ENCODE measurements around the gene TRIM47.

The TRIM47 gene

DNA sequence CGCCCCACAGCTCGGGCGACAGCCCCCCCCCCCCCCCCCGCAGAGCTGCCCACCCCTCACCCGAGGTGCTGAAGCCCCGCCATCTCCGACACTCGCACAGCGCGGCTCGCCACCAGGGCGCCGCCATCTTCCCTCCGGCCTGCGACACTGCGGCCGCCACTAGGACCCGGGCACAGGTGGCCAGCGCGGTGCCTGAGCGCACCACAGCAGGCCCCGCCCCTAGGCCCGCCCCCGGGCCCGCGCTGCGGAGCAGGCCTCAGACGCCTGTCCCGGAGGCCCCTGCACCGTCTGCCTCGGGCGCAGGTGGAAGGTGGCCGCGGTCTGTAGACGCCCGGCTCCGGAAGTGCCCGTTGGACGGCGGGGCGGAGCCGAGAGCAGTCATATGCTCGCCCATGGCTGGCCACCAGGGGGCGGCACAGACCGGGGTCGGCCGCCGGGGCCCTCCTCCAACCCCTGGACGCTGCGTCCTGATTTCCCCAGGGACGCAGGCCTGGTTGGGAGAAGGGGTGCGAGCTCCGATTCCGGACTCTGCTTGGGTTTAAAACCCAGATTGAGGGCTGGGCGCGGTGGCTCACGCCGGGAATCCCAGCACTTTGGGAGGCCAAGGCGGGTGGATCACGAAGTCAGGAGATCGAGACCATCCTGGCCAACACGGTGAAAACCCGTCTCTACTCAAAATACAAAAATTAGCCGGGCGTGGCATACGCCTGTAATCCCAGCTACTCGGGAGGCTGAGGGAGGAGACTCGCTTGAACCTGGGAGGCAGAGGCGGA, 26.6 kb upstream of the TRIM47 start, which contains the start of gene MRPL38:
MRPL38 (minus strand) TSS at position 136 of the 773 bp plus-strand sequence; CDS start at position 127, 9 bp downstream.
- no peaks in the 10 kb centered on the region for H3K4me1 ChIP-seq (ENCODE audit: control insufficient read depth, insufficient read depth, low read length)

GRCh38 chr17:75902406-75902805, 24.0 kb upstream of the TRIM47 start:
- H3K9ac ChIP-seq (ENCODE audit: low read length): no peak overlapping the region
- H3K4me3 ChIP-seq (ENCODE audit: low read depth, low read length): no peak overlapping the region
- H3K36me3 ChIP-seq (ENCODE audit: control insufficient read depth, insufficient read depth, low read length): peaks cover 46% of the 10 kb centered on the region
- H3K27me3 ChIP-seq (ENCODE audit: control insufficient read depth, insufficient read depth, low read length): no peaks in the 10 kb centered on the region
- H3K4me1 ChIP-seq (ENCODE audit: control insufficient read depth, insufficient read depth, low read length): peaks cover 5% of the 10 kb centered on the region
- no peaks in the 10 kb centered on the region for H3K9me3 ChIP-seq (ENCODE audit: control insufficient read depth, insufficient read depth, low read depth, low read length)
- no peak overlapping the region for H3K27ac ChIP-seq (ENCODE audit: low read depth, low read length)

More for the DNA sequence above, 26.6 kb upstream of the TRIM47 start, which contains the start of gene MRPL38:
- no peaks in the 10 kb centered on the region for H3K9me3 ChIP-seq (ENCODE audit: control insufficient read depth, insufficient read depth, low read depth, low read length)
- H3K4me3 ChIP-seq (ENCODE audit: low read depth, low read length): peak within 1 kb of the TSS; percentile 81
- peaks cover 33% of the 10 kb centered on the region for H3K36me3 ChIP-seq (ENCODE audit: control insufficient read depth, insufficient read depth, low read length)
- peak within 1 kb of the TSS; percentile 64; the same call in 1 of the 2 replicates for H3K27ac ChIP-seq (ENCODE audit: low read depth, low read length)
- H3K27me3 ChIP-seq (ENCODE audit: control insufficient read depth, insufficient read depth, low read length): no peaks in the 10 kb centered on the region
- H3K9ac ChIP-seq (ENCODE audit: low read length): peak within 1 kb of the TSS; percentile 92

DNA sequence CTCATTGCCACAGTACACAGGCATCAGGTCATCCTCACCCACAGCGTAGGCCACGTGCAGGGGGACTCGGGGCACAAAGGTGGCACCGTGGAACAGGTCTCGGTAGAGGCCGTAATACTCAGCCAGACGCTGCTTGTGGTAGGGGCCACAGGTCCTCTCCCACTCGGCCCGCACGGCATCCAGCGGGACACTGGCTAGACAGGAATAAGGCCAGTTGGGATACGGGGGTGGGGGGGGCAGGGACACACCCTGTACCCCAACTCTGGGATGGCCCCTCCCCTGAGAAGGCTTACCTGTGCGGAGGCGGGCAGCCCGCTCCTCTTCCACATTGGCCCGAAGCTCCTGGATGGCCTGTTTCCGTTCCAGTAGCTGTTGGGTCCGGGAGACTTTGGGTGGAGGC, 23.3 kb upstream of the TRIM47 start:
- Histone ChIP-seq H3K9me3 (ENCODE audit: control insufficient read depth, insufficient read depth, low read depth, low read length) (no peaks in the 10 kb centered on the region), H3K27me3 (ENCODE audit: control insufficient read depth, insufficient read depth, low read length) (no peaks in the 10 kb centered on the region), H3K4me3 (ENCODE audit: low read depth, low read length) (no peak overlapping the region), H3K27ac (ENCODE audit: low read depth, low read length) (no peak overlapping the region), H3K9ac (ENCODE audit: low read length) (no peak overlapping the region), H3K36me3 (ENCODE audit: control insufficient read depth, insufficient read depth, low read length) (peaks cover 46% of the 10 kb centered on the region), H3K4me1 (ENCODE audit: control insufficient read depth, insufficient read depth, low read length) (peaks cover 10% of the 10 kb centered on the region)

- Histone ChIP-seq H3K9ac (ENCODE audit: low read length) (no peak overlapping the region), H3K27me3 (ENCODE audit: control insufficient read depth, insufficient read depth, low read length) (no peaks in the 10 kb centered on the region), H3K36me3 (ENCODE audit: control insufficient read depth, insufficient read depth, low read length) (peaks cover 46% of the 10 kb centered on the region), H3K27ac (ENCODE audit: low read depth, low read length) (no peak overlapping the region), H3K4me3 (ENCODE audit: low read depth, low read length) (no peak overlapping the region), H3K9me3 (ENCODE audit: control insufficient read depth, insufficient read depth, low read depth, low read length) (no peaks in the 10 kb centered on the region), H3K4me1 (ENCODE audit: control insufficient read depth, insufficient read depth, low read length) (peaks cover 10% of the 10 kb centered on the region)
Measured at GRCh38 chr17:75900691-75901533, 22.5 kb upstream of the TRIM47 start.

- Histone ChIP-seq H3K9ac (ENCODE audit: low read length) (no peak overlapping the region), H3K4me1 (ENCODE audit: control insufficient read depth, insufficient read depth, low read length) (peaks cover 19% of the 10 kb centered on the region), H3K36me3 (ENCODE audit: control insufficient read depth, insufficient read depth, low read length) (peaks cover 46% of the 10 kb centered on the region), H3K9me3 (ENCODE audit: control insufficient read depth, insufficient read depth, low read depth, low read length) (no peaks in the 10 kb centered on the region), H3K4me3 (ENCODE audit: low read depth, low read length) (no peak overlapping the region), H3K27me3 (ENCODE audit: control insufficient read depth, insufficient read depth, low read length) (no peaks in the 10 kb centered on the region), H3K27ac (ENCODE audit: low read depth, low read length) (no peak overlapping the region)
Measured at GRCh38 chr17:75899767-75900468, 21.5 kb upstream of the TRIM47 start.

GRCh38 chr17:75899353-75899752, 21.0 kb upstream of the TRIM47 start:
- H3K27ac ChIP-seq (ENCODE audit: low read depth, low read length): no peak overlapping the region
- H3K4me3 ChIP-seq (ENCODE audit: low read depth, low read length): no peak overlapping the region
- H3K9ac ChIP-seq (ENCODE audit: low read length): no peak overlapping the region
- H3K4me1 ChIP-seq (ENCODE audit: control insufficient read depth, insufficient read depth, low read length): peaks cover 25% of the 10 kb centered on the region
- no peaks in the 10 kb centered on the region for H3K9me3 ChIP-seq (ENCODE audit: control insufficient read depth, insufficient read depth, low read depth, low read length)
- H3K36me3 ChIP-seq (ENCODE audit: control insufficient read depth, insufficient read depth, low read length): peaks cover 46% of the 10 kb centered on the region
- no peaks in the 10 kb centered on the region for H3K27me3 ChIP-seq (ENCODE audit: control insufficient read depth, insufficient read depth, low read length)

GRCh38 chr17:75898791-75899190, 20.4 kb upstream of the TRIM47 start:
- Histone ChIP-seq H3K4me3 (ENCODE audit: low read depth, low read length) (no peak overlapping the region), H3K27ac (ENCODE audit: low read depth, low read length) (no peak overlapping the region), H3K4me1 (ENCODE audit: control insufficient read depth, insufficient read depth, low read length) (peaks cover 30% of the 10 kb centered on the region), H3K9ac (ENCODE audit: low read length) (no peak overlapping the region), H3K27me3 (ENCODE audit: control insufficient read depth, insufficient read depth, low read length) (no peaks in the 10 kb centered on the region), H3K9me3 (ENCODE audit: control insufficient read depth, insufficient read depth, low read depth, low read length) (no peaks in the 10 kb centered on the region), H3K36me3 (ENCODE audit: control insufficient read depth, insufficient read depth, low read length) (peaks cover 46% of the 10 kb centered on the region)

GRCh38 chr17:75898065-75898464, 19.7 kb upstream of the TRIM47 start:
- no peak overlapping the region for H3K27ac ChIP-seq (ENCODE audit: low read depth, low read length)
- peaks cover 46% of the 10 kb centered on the region for H3K36me3 ChIP-seq (ENCODE audit: control insufficient read depth, insufficient read depth, low read length)
- no peaks in the 10 kb centered on the region for H3K27me3 ChIP-seq (ENCODE audit: control insufficient read depth, insufficient read depth, low read length)
- H3K9ac ChIP-seq (ENCODE audit: low read length): peak overlapping the region; percentile 54
- H3K9me3 ChIP-seq (ENCODE audit: control insufficient read depth, insufficient read depth, low read depth, low read length): no peaks in the 10 kb centered on the region
- H3K4me3 ChIP-seq (ENCODE audit: low read depth, low read length): no peak overlapping the region
- H3K4me1 ChIP-seq (ENCODE audit: control insufficient read depth, insufficient read depth, low read length): peaks cover 32% of the 10 kb centered on the region

DNA sequence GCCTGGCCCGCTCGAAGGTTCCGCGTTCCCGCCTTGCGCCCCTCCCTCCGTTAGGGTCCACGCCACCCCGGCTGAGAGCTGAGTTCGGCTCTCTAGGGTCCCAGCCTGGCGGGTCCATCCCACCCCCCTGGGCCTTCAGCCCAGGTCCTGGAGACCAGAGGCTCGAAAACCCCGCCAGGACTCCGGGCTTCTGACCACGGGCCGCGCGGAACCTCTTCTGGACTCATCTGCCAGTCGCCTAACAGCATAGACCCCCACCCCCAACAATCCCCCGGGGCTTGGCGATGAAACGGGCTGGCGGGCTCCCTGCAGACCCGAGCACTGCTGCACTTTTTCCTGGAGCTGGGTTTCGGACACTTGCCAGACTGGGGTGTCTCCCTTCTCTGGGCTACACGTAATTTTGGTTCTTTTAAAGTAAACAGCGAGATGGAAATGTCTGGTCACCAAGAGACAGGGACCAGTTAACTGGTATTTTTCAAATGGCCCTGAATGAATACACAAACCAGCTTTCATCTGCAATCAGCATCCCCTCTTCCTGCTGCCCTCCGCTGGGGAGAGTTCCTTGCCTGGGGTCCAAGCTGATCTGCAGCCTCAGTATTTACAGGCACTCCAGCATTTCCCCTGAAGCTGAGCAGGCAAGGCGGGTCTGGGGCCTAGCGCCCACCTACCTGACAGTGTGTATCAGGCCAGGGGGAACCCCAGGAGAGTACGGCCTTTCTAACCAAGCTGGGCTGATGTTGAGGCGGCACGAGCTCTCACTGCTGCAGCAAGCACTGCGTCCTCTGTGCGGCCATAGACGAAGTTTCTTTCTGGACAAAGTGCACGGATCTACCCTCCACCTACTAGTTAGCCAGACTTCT, 19.0 kb upstream of the TRIM47 start:
- no peaks in the 10 kb centered on the region for H3K27me3 ChIP-seq (ENCODE audit: control insufficient read depth, insufficient read depth, low read length)
- peaks cover 32% of the 10 kb centered on the region for H3K4me1 ChIP-seq (ENCODE audit: control insufficient read depth, insufficient read depth, low read length)
- no peaks in the 10 kb centered on the region for H3K9me3 ChIP-seq (ENCODE audit: control insufficient read depth, insufficient read depth, low read depth, low read length)
- H3K9ac ChIP-seq (ENCODE audit: low read length): peak overlapping the region; percentile 54
- H3K4me3 ChIP-seq (ENCODE audit: low read depth, low read length): peak overlapping the region; percentile 83
- peak overlapping the region; percentile 1; the same call in 1 of the 2 replicates for H3K27ac ChIP-seq (ENCODE audit: low read depth, low read length)
- peaks cover 44% of the 10 kb centered on the region for H3K36me3 ChIP-seq (ENCODE audit: control insufficient read depth, insufficient read depth, low read length)
